HG02763 (cell line): ENCODE results near the gene DNM1.
A peak's percentile ranks its signal among the peaks of the same experiment; 100 is the strongest.

ENCODE experiments used
- ATAC-seq: cut with Tn5 transposase; IDR thresholded peaks from one replicate; pipeline ENCODE4 v1.9.1; 2021; ENCODE audit warnings: mild to moderate bottlenecking, moderate library complexity; ENCODE audit not compliant: unreplicated experiment

The DNM1 gene

DNA sequence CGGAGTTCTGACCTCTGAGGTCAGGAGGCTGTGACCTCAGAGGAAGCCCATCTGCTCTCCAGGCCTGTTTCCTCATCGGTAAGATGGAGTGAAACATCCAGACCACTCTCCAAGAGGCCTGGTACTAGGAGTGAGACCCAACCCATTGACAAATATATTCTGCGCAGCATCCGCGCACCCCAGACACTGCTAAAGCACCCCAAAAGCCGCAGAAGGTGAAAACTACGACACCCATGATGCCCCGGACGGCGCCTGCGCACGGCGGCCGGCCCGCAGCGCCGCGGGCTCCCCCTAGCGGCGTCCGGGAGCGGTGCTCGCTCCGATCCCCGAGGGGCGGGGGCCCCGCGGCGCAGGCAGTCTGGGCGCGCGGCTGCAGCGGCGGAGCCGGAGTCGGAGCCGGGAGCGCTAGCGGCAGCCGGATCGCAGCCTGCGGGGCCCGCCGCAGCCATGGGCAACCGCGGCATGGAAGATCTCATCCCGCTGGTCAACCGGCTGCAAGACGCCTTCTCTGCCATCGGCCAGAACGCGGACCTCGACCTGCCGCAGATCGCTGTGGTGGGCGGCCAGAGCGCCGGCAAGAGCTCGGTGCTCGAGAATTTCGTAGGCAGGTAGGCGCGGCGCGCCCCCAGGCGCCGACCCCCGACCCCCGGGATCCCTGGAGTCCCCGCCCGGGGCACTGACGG, at the start of gene DNM1:
Gene DNM1, plus strand, starts transcription at position 356 of the 683 bp plus-strand sequence. Its CDS starts 92 bp downstream, at position 448.
- ATAC-seq, result peak; percentile 79

- no peak for ATAC-seq
These were observed 49.1 kb upstream of the DNM1 start for GRCh38 chr9:128153947-128154695.

DNA sequence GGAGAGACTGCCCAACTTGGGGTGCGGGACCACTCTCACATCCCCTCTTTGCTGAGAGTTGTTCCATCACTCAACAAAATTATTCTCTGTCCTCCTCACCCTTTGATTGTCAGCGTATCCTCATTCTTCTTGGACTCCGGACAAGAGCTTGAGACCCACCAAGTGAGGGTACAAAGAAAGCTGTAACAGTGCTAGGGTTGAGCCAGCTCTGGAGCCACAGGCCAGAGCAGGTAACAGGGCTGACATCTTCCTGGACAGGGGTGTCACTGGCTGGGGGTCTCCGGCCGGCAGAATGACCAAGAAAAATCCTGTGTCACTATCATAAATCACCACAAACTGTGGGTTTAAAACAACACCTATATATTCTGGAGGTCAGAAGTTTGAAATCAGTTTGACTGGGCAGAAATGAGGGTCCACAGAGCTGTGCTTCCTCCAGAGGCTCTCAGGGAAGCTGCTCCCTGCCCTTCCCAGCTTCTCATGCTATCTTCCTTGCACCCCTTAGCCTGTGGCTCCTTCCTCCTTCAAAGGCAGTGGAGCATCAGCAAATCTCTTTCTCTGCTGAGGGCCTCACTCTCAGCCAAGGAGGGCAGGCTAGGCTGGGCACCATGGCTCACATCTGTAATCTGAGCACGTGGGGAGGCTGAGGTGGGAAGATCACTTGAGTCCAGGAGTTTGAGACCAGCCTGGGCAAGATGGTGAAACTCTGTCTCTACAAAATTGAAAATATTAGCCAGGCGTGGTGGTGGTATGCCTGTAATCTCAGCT, 47.3 kb upstream of the DNM1 start:
- ATAC-seq, result no peak

- no peak for ATAC-seq
These were observed 43.7 kb upstream of the DNM1 start for GRCh38 chr9:128159522-128159783.

- ATAC-seq, result peak; percentile 79
These were observed 43.2 kb upstream of the DNM1 start, which contains the start of gene BBLN for GRCh38 chr9:128159784-128160602. BBLN (plus strand) TSS chr9:128160265; CDS start chr9:128160408, 143 bp downstream.

DNA sequence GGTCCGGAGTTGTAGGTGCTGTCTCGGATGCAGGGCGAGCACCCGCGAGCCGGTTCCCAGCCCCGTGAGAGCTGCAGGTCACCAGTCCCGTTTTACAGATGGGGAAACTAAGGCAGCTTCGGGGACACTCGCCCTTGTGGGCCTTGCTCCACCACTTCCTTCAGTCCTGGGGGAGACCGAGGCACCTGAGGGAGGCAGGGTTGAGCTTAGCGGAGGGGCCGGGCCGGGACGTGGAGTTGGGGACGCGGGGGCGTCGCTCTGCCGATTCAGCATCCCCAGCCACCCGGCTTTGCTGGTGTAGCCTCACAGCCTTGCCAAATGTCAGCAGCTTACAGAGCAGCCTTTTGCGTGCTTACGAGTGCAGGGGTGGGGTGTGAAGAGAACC, 42.6 kb upstream of the DNM1 start:
- no peak for ATAC-seq

GRCh38 chr9:128161215-128161902, 41.8 kb upstream of the DNM1 start:
- ATAC-seq, result no peak

DNA sequence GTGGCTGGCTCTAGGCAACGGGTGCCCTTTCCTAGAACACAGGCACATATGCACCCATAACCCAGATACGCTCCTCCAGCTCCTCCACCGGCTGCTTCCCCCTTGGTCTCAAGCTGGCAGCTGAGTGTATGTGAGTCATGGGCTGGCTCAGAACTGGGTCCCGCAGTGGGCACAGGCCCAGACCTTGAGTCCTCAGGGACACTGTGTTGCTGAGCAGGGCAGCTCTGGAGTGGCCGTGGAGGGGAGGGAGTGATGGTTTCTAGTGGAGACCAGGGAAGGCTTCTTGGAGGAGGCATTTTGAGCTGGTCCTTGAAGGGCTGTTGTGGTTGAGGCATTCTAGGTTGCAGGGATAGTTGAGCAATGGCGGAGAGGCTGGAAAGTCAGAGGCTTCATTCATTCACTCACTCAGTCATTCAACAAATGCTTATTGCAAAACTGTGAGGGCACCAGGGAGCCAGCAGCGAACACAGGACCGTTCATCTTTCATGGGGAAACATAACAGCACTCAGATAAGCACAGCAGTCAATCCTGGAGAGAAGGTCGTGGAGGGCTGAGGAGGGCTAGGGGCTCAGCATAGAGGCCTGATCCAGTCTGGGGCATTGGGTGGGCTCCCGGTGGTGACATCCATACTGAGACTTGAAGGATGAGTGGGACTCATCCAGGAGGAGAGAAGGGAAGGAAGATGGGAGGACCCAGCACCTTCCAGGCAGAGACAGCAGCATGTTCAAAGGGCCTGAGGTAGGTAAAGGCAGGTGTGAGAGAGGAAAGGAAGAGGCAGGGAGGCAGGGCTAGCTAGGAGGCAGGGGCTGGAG, 40.8 kb upstream of the DNM1 start:
- no peak for ATAC-seq

- ATAC-seq, result no peak
These were observed 40.1 kb upstream of the DNM1 start for GRCh38 chr9:128163027-128163515.

- ATAC-seq, result no peak
These were observed 39.5 kb upstream of the DNM1 start for GRCh38 chr9:128163523-128164306.

DNA sequence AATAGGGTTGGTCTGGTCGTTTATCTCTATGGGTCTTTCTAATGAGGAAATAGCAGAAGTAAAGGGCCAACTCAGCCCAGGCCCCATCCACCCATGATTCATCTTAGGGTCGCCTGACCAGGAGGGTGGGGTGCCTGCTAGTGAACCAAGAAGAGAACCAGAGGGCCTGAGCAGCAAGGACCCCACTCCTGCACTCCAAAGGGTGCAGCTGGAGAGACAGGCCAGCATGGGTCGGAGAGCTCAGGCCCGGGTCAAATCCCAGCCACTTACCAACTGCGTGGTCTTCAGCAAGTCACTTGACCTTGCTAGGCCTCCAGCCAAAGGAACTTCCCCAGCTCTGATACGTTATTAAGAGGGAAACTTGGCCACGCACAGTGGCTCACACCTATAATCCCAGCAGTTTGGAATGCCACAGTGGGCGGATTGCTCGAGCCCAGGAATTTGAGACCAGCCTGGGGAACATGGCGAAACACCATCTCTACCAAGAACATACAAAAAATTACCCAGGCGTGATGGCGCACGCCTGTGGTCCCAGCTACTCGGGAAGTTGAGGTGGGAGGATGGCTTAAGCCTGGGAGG, 38.8 kb upstream of the DNM1 start:
- ATAC-seq, result no peak

- no peak for ATAC-seq
These were observed 37.0 kb upstream of the DNM1 start for GRCh38 chr9:128166169-128166568.

- no peak for ATAC-seq
These were observed 36.0 kb upstream of the DNM1 start for GRCh38 chr9:128167209-128167608.

GRCh38 chr9:128168731-128169308, 34.4 kb upstream of the DNM1 start:
- no peak for ATAC-seq

GRCh38 chr9:128169492-128169891, 33.7 kb upstream of the DNM1 start:
- no peak for ATAC-seq

DNA sequence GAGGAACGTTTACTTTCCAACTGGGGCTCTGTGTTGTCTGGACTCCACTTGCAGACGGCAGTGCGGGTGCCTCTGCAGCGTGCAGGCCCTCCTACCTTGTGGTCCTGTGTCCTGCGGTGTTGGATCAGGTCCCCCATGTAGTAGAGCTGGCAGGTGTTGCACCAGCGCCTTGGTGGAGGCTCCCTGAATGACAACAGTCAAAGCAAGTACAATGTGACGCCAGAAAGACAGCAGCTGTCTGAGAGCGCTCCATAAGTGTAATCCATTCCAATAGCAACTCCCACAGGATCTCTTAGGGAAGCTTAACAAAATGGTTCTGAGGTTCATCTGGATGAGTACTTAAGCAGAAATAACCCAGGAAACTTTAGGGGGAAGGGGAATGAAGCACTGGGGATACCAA, 33.3 kb upstream of the DNM1 start:
- no peak for ATAC-seq

DNA sequence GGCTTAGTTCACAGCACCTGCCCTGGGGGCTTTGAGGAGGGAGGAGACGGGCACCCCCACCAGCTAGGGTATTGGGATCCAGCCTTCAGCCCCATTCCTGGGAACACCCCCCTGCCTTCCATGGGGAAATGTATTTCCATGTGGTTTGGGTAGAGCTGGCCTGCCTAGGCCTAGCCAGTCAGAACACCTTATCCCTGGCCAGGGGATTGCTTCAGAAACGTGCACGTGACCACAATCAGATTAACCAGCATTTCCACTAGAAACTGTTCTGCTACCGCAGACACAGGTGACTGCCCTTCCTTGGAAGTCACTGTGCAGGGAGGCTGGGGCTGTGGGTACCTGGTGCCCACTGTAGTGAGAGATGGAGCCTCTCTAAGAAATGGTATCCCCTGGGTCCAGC, 29.1 kb upstream of the DNM1 start:
- no peak for ATAC-seq

GRCh38 chr9:128175102-128175563, 28.0 kb upstream of the DNM1 start:
- ATAC-seq, result no peak
